HCT116 (cell line): Measurements from ENCODE around the gene FHOD3. TPM values are rescaled to one million over a fixed set of nuclear protein-coding genes. Genes with fewer than 3 reads are reported as not detected.

ENCODE experiments used
- ATAC-seq: fragments of 200-7000 bp; cut with Tn5 transposase; 2 replicates; pipeline ENCODE4 v1.9.1; 2020; ENCODE audit warnings: mild to moderate bottlenecking, moderate library complexity
- BruUV-seq: library from RNA; stranded (reverse); fragments of 400-500 nt; replicated peaks from 2 replicates; lab custom pipeline; 2021; lab: Mats Ljungman, UMichigan
- CTCF ChIA-PET: fragments of 300-600 bp; sonication (Branson Sonifier 250); formaldehyde crosslinking; loops from one replicate; lab custom pipeline; 2021; ENCODE audit warnings: antibody characterized with exemption; lab: Charles Lee
- POLR2A ChIA-PET: fragments of 300-600, 350-600 bp; sonication (Branson Sonifier 250); formaldehyde crosslinking; loops from one replicate; lab custom pipeline; 2021; ENCODE audit warnings: antibody characterized with exemption; lab: Charles Lee
- RAD21 ChIA-PET, 2 experiments: fragments of 300-600 bp; sonication (Branson Sonifier 250); formaldehyde crosslinking; loops; one replicate each; lab custom pipeline; 2023; ENCODE audit warnings: low total read pairs in 2 of 2; ENCODE audit not compliant: uncharacterized antibody in 2 of 2, unreplicated experiment in 2 of 2, low non-redundant PET in 1 of 2; lab: Charles Lee
- DNase-seq: peaks from one replicate; pipeline ENCODE4 v3.0.0-alpha.2; 2010; ENCODE audit warnings: low read depth, low spot score
- H2AFZ ChIP-seq: fragments of 200-600 bp; shearing (Covaris generic), sonication (generic); 2 replicates; pipeline ENCODE4 v1.6.1; 2017; ENCODE audit warnings: low read depth, mixed run types, mixed read lengths, antibody characterized with exemption, low read length; ENCODE audit not compliant: poor library complexity, severe bottlenecking
- H3K27ac ChIP-seq: 2 replicates; pipeline ENCODE4 v1.5.1; 2012; ENCODE audit warnings: low read depth, low read length
- H3K27me3 ChIP-seq: fragments of 200-600 bp; sonication (generic); 2 replicates; pipeline ENCODE4 v1.6.1; 2016; ENCODE audit warnings: mixed run types, low read length, mixed read lengths; ENCODE audit not compliant: insufficient read depth
- H3K36me3 ChIP-seq, 2 experiments: fragments of 200-500 bp in 1 of 2; fragments of 200-600 bp in 1 of 2; sonication (Bioruptor generic) in 1 of 2; sonication (generic) in 1 of 2; 2 replicates each; pipeline versions ENCODE4 v1.5.1 to v1.6.1; 2014 to 2016; ENCODE audit warnings: low read length in 2 of 2, inconsistent platforms in 1 of 2, mixed read lengths in 1 of 2, mixed run types in 1 of 2; ENCODE audit not compliant: insufficient read depth in 2 of 2, control insufficient read depth in 1 of 2
- H3K4me1 ChIP-seq, 2 experiments: fragments of 200-600 bp in 1 of 2; sonication (generic) in 1 of 2; 2 replicates each; pipeline versions ENCODE4 v1.5.1 to v1.6.1; 2012 to 2017; ENCODE audit warnings: low read length in 2 of 2, inconsistent platforms in 1 of 2, mild to moderate bottlenecking in 1 of 2, mixed read lengths in 1 of 2, mixed run types in 1 of 2, moderate library complexity in 1 of 2; ENCODE audit not compliant: insufficient read depth in 2 of 2, control insufficient read depth in 1 of 2
- H3K4me2 ChIP-seq: fragments of 200-600 bp; sonication (generic); 2 replicates; pipeline ENCODE4 v1.6.1; 2017; ENCODE audit warnings: mixed run types, low read length, mixed read lengths
- H3K4me3 ChIP-seq, 2 experiments: fragments of 200-600 bp in 1 of 2; sonication (generic) in 1 of 2; replicated peaks in 1 of 2; 2 replicates each; pipeline ENCODE4 v1.5.1; 2011 to 2016; ENCODE audit warnings: low read length in 2 of 2, control low read depth in 1 of 2, low read depth in 1 of 2, mild to moderate bottlenecking in 1 of 2, mixed read lengths in 1 of 2, mixed run types in 1 of 2
- H3K79me2 ChIP-seq: fragments of 200-600 bp; sonication (generic); 2 replicates; pipeline ENCODE4 v1.6.1; 2017; ENCODE audit warnings: mild to moderate bottlenecking, mixed run types, low read length, moderate library complexity, mixed read lengths; ENCODE audit not compliant: insufficient read depth
- H3K9ac ChIP-seq: fragments of 200-600 bp; sonication (generic); 2 replicates; pipeline ENCODE4 v1.6.1; 2016; ENCODE audit warnings: low read length, mixed read lengths
- H3K9me2 ChIP-seq: fragments of 200-600 bp; sonication (generic), shearing (Covaris generic); 2 replicates; pipeline ENCODE4 v1.6.1; 2017; ENCODE audit warnings: mixed run types, mild to moderate bottlenecking, moderate library complexity; ENCODE audit not compliant: insufficient read depth
- H3K9me3 ChIP-seq, 2 experiments: fragments of 200-500 bp in 1 of 2; fragments of 200-600 bp in 1 of 2; sonication (Bioruptor generic) in 1 of 2; sonication (generic) in 1 of 2; 2 replicates each; pipeline ENCODE4 v1.6.1; 2014 to 2017; ENCODE audit warnings: low read length in 2 of 2, mixed read lengths in 2 of 2, inconsistent platforms in 1 of 2, low read depth in 1 of 2, mild to moderate bottlenecking in 1 of 2, mixed run types in 1 of 2, moderate library complexity in 1 of 2; ENCODE audit not compliant: control insufficient read depth in 1 of 2, insufficient read depth in 1 of 2
- H4K20me1 ChIP-seq: fragments of 200-600 bp; sonication (generic), shearing (Covaris generic); 2 replicates; pipeline ENCODE4 v1.6.1; 2017; ENCODE audit warnings: mixed run types, mild to moderate bottlenecking, moderate library complexity; ENCODE audit not compliant: insufficient read depth
- CBX3 ChIP-seq: IDR thresholded peaks from 2 replicates; pipeline ENCODE4 v1.6.1; 2012; ENCODE audit warnings: low read depth
- ELF1 ChIP-seq: IDR thresholded peaks from 2 replicates; pipeline ENCODE4 v1.6.1; 2012; ENCODE audit warnings: low read depth, borderline replicate concordance
- EZH2phosphoT487 ChIP-seq: fragments of 200-600 bp; IDR thresholded peaks from 2 replicates; pipeline ENCODE4 v1.6.1; 2018; ENCODE audit warnings: antibody characterized with exemption, borderline replicate concordance
- JUND ChIP-seq: IDR thresholded peaks from 2 replicates; pipeline ENCODE4 v1.6.1; 2012
- POLR2AphosphoS5 ChIP-seq: IDR thresholded peaks from 2 replicates; pipeline ENCODE4 v1.6.1; 2011; ENCODE audit warnings: mild to moderate bottlenecking, low read depth, low read length, moderate library complexity
- ZFX ChIP-seq: fragments of 450-650 bp; IDR thresholded peaks from 2 replicates; pipeline ENCODE4 v1.6.1; 2017
- ZNF274 ChIP-seq: fragments of 200-500 bp; sonication (Bioruptor generic); IDR thresholded peaks from 2 replicates; pipeline ENCODE4 v1.6.1; 2014; ENCODE audit warnings: mild to moderate bottlenecking, low read depth, low read length, inconsistent platforms
- intact Hi-C: fragments of 100-400 bp; cut with micrococcal nuclease; formaldehyde crosslinking; loops from 2 replicates; pipeline ENCODE4 v1.10.0; 2022
- total RNA-seq: library from RNA; stranded (reverse); gene quantifications from one replicate; pipeline ENCODE4 v1.2.1, GENCODE V29; 2021; ENCODE audit not compliant: unreplicated experiment
- TF ChIP-seq, protein P1 (sequence below): IDR thresholded peaks from 2 replicates; pipeline ENCODE4 v1.6.1; 2012; ENCODE audit warnings: low read depth
- TF ChIP-seq, protein P2 (sequence below): IDR thresholded peaks from 2 replicates; pipeline ENCODE4 v1.6.1; 2012
- TF ChIP-seq, protein P3 (sequence below): IDR thresholded peaks from 2 replicates; pipeline ENCODE4 v1.6.1; 2011; ENCODE audit warnings: mild to moderate bottlenecking, low read length, moderate library complexity; ENCODE audit not compliant: insufficient replicate concordance; ENCODE audit errors: extremely low read depth

Gene FHOD3
- total RNA-seq, 1 experiment from 2014 or later, result 4.0 TPM

DNA sequence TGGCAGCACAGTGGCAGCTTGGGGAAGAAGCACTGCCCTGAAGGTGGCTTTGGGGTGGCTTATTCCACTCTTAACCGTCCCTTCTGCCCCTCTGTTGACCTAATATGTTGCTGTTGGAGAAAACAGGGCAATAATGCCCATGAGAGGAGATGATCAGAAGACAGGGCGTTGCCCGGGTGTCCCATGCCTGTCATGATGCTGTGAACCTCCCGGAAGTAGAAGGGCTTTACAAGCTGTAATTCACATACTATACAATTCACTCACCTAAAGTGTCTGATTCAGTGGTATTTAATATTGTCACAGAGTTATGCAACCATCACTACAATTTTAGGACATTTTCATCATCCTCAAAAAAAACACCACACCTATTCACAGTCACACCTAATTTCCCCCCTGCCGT is 112.3 kb downstream of the FHOD3 start:
- DNase-seq, result no peak
- Histone ChIP-seq H3K9me3 (no peaks in the 10 kb centered on the region), H3K36me3 (no peaks in the 10 kb centered on the region), H3K27me3 (no peaks in the 10 kb centered on the region), H2AFZ (no peak overlapping the region), H3K9ac (no peak overlapping the region), H3K4me1 (0 out of 4 replicates have a peak, but pooled peaks cover 0 to 4% of the 10 kb centered on the region in 2 experiments), H3K4me3 (no peak overlapping the region), H3K27ac (no peak overlapping the region), H3K79me2 (no peaks in the 10 kb centered on the region), H3K9me2 (0 out of 2 replicates have a peak, but pooled peaks cover 4% of the 10 kb centered on the region), H3K4me2 (no peak overlapping the region), H4K20me1 (no peaks in the 10 kb centered on the region)
- POLR2A ChIA-PET, result no interaction called here
- ATAC-seq, result no peak
- CTCF ChIA-PET, result interaction anchor here (1.6 kb wide), 1 partner anchor 10 kb away, joined by 4 read pairs; no protein-coding TSS in a partner anchor
- BruUV-seq, result no TSS peak
- RAD21 ChIA-PET, result no interaction called here
- intact Hi-C loops, result loop anchor here (5.0 to 10.0 kb wide), 2 partner anchors 312 to 395 kb away; no protein-coding TSS in a partner anchor
- TF ChIP-seq CBX3, result no peak

DNA sequence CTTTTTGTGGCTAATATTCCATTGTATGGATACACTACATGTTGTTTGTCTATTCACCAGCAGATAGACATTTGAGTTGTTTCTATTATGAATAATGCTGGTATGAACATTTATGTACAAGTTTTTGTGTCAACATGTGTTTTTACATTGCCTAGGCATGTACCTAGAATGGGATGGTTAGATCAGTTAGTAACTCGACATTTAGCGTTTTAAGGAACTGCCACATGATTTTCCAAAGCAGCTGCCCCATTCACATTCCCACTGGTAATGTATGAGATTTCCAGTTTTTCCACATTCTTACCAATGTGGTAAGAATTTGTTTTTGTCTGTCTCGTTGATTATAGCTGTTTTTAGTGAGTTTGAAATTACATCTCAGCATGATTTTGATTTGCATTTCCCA is 112.8 kb downstream of the FHOD3 start:
- no peak overlapping the region for H2AFZ ChIP-seq
- H3K9me3 ChIP-seq, result no peaks in the 10 kb centered on the region
- no TSS peak for BruUV-seq
- H3K36me3 ChIP-seq, result no peaks in the 10 kb centered on the region
- H3K79me2 ChIP-seq, result no peaks in the 10 kb centered on the region
- DNase-seq, result no peak
- no peak overlapping the region for H3K4me3 ChIP-seq
- TF ChIP-seq, protein P1, sequence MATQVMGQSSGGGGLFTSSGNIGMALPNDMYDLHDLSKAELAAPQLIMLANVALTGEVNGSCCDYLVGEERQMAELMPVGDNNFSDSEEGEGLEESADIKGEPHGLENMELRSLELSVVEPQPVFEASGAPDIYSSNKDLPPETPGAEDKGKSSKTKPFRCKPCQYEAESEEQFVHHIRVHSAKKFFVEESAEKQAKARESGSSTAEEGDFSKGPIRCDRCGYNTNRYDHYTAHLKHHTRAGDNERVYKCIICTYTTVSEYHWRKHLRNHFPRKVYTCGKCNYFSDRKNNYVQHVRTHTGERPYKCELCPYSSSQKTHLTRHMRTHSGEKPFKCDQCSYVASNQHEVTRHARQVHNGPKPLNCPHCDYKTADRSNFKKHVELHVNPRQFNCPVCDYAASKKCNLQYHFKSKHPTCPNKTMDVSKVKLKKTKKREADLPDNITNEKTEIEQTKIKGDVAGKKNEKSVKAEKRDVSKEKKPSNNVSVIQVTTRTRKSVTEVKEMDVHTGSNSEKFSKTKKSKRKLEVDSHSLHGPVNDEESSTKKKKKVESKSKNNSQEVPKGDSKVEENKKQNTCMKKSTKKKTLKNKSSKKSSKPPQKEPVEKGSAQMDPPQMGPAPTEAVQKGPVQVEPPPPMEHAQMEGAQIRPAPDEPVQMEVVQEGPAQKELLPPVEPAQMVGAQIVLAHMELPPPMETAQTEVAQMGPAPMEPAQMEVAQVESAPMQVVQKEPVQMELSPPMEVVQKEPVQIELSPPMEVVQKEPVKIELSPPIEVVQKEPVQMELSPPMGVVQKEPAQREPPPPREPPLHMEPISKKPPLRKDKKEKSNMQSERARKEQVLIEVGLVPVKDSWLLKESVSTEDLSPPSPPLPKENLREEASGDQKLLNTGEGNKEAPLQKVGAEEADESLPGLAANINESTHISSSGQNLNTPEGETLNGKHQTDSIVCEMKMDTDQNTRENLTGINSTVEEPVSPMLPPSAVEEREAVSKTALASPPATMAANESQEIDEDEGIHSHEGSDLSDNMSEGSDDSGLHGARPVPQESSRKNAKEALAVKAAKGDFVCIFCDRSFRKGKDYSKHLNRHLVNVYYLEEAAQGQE, result no peak
- TF ChIP-seq CBX3 (no peak), ZNF274 (no peak), POLR2AphosphoS5 (no peak), EZH2phosphoT487 (no peak), ZFX (no peak), JUND (no peak), ELF1 (no peak)
- TF ChIP-seq, protein P2, sequence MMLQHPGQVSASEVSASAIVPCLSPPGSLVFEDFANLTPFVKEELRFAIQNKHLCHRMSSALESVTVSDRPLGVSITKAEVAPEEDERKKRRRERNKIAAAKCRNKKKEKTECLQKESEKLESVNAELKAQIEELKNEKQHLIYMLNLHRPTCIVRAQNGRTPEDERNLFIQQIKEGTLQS, result no peak
- TF ChIP-seq, protein P3, sequence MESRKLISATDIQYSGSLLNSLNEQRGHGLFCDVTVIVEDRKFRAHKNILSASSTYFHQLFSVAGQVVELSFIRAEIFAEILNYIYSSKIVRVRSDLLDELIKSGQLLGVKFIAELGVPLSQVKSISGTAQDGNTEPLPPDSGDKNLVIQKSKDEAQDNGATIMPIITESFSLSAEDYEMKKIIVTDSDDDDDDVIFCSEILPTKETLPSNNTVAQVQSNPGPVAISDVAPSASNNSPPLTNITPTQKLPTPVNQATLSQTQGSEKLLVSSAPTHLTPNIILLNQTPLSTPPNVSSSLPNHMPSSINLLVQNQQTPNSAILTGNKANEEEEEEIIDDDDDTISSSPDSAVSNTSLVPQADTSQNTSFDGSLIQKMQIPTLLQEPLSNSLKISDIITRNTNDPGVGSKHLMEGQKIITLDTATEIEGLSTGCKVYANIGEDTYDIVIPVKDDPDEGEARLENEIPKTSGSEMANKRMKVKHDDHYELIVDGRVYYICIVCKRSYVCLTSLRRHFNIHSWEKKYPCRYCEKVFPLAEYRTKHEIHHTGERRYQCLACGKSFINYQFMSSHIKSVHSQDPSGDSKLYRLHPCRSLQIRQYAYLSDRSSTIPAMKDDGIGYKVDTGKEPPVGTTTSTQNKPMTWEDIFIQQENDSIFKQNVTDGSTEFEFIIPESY, result no peak
- H3K4me2 ChIP-seq, result no peak overlapping the region
- RAD21 ChIA-PET, result no interaction called here
- POLR2A ChIA-PET, result no interaction called here
- H3K4me1 ChIP-seq, result 0 out of 4 replicates have a peak, but pooled peaks cover 0 to 4% of the 10 kb centered on the region in 2 experiments
- no peak for ATAC-seq
- intact Hi-C loops, result loop anchor here (5.0 to 10.0 kb wide), 2 partner anchors 313 to 396 kb away; no protein-coding TSS in a partner anchor
- H3K9ac ChIP-seq, result no peak overlapping the region
- no peak overlapping the region for H3K27ac ChIP-seq
- 0 out of 2 replicates have a peak, but pooled peaks cover 4% of the 10 kb centered on the region for H3K9me2 ChIP-seq
- no peaks in the 10 kb centered on the region for H3K27me3 ChIP-seq
- CTCF ChIA-PET, result interaction anchor here (1.6 kb wide), 1 partner anchor 10 kb away, joined by 4 read pairs; no protein-coding TSS in a partner anchor
- H4K20me1 ChIP-seq, result no peaks in the 10 kb centered on the region
